AG09309 (cell line): ENCODE measurements around the gene ARRB2.
"Not testable (repeated sequence)": the region's sequence is repeated elsewhere in the genome, so short reads cannot be mapped to it uniquely, and the experiment has no call there.

Experiments
- DNase-seq: peaks from one replicate; pipeline ENCODE4 v3.0.0-alpha.2; 2010; ENCODE audit warnings: low read depth
- H3K4me3 ChIP-seq: 2 replicates; pipeline ENCODE4 v1.5.1; 2011; ENCODE audit warnings: mild to moderate bottlenecking, low read depth, low read length, moderate library complexity; ENCODE audit not compliant: control insufficient read depth
- CTCF ChIP-seq: IDR thresholded peaks from 2 replicates; pipeline ENCODE4 v1.5.1; 2011; ENCODE audit warnings: mild to moderate bottlenecking, low read depth, low read length, inconsistent platforms; ENCODE audit not compliant: insufficient read depth, control insufficient read depth; ENCODE audit errors: missing control alignments

Gene ARRB2

GRCh38 chr17:4710693-4711634 is 532 bp downstream of the ARRB2 start:
- no peak for TF ChIP-seq CTCF
- DNase-seq: no peak
- peak overlapping the region; percentile 74 for H3K4me3 ChIP-seq

- TF ChIP-seq CTCF: no peak
- no peak for DNase-seq
- H3K4me3 ChIP-seq: no peak overlapping the region
Measured at GRCh38 chr17:4711661-4712181, 1.3 kb downstream of the ARRB2 start.

GRCh38 chr17:4712526-4712925 is 2.1 kb downstream of the ARRB2 start:
- no peak overlapping the region for H3K4me3 ChIP-seq
- TF ChIP-seq CTCF: no peak
- no peak for DNase-seq

- H3K4me3 ChIP-seq, DNase-seq: not testable (repeated sequence)
Measured at GRCh38 chr17:4714340-4715062, 4.1 kb downstream of the ARRB2 start.

GRCh38 chr17:4715063-4715744 is 4.8 kb downstream of the ARRB2 start:
- DNase-seq: no peak
- H3K4me3 ChIP-seq: no peak overlapping the region
- TF ChIP-seq CTCF: no peak

GRCh38 chr17:4716081-4716480 is 5.6 kb downstream of the ARRB2 start:
- TF ChIP-seq CTCF: no peak
- H3K4me3 ChIP-seq: no peak overlapping the region
- DNase-seq: no peak
